ENCODE data around the gene TESMIN. TPM values are rescaled to one million over a fixed set of nuclear protein-coding genes. Genes with fewer than 3 reads are reported as not detected.
A peak's percentile ranks its signal among the peaks of the same experiment; 100 is the strongest.

TESMIN gene
- total and polyA plus RNA-seq, 2 of the 13 experiments (the other 11 are each of a cell fraction or from before 2014, with no cell fraction given) = 0.15 to 0.45 TPM

- no peak for TF ChIP-seq RARG (CRISPR knock-in tag; IDR thresholded peaks at IDR 0.05; ENCODE audit: low read depth)
These were observed 87.2 kb downstream of the TESMIN start (continued) for GRCh38 chr11:68664141-68664540.

- POLR2A ChIA-PET = no interaction called here
These were observed 87.8 kb downstream of the TESMIN start for GRCh38 chr11:68663482-68664010.

More at GRCh38 chr11:68663482-68664010, 87.8 kb downstream of the TESMIN start:
- DNase-seq (ENCODE audit: low spot score) = no peak
- TF ChIP-seq ARID4A (CRISPR knock-in tag; IDR thresholded peaks at IDR 0.05; ENCODE audit: borderline replicate concordance) (no peak), MNT (IDR thresholded peaks at IDR 0.05) (peak; percentile 67), TRIM24 (CRISPR knock-in tag; IDR thresholded peaks at IDR 0.05) (no peak), KLF12 (CRISPR knock-in tag; IDR thresholded peaks at IDR 0.05; ENCODE audit: borderline replicate concordance) (no peak), ZNF382 (CRISPR knock-in tag; IDR thresholded peaks at IDR 0.05; ENCODE audit: borderline replicate concordance) (no peak), CC2D1A (CRISPR knock-in tag; IDR thresholded peaks at IDR 0.05) (no peak)
- no peaks in the 10 kb centered on the region for H3K36me3 ChIP-seq (replicated peaks in 1 of 2; ENCODE audit: control insufficient read depth in 1 of 2, insufficient read depth in 2 of 2, low read length in 2 of 2)
- no peaks in the 10 kb centered on the region for H3K9me3 ChIP-seq (ENCODE audit: low read length)
- H3K4me1 ChIP-seq (ENCODE audit: insufficient read depth, low read length) = peaks cover 5% of the 10 kb centered on the region
- intact Hi-C loops (cut with micrococcal nuclease; ENCODE audit: unreplicated experiment) (no loop called here), in situ Hi-C loops (cut with HindIII; ENCODE audit: extremely low pct_ligation_motif_present, low pct_unique_long_range_greater_than_20kb) (no loop called here)
- no TSS peak for BruUV-seq (replicated peaks)
- H3K27ac ChIP-seq (ENCODE audit: extremely low read length, insufficient read depth, low read length) = no peak overlapping the region
- H3K4me3 ChIP-seq (replicated peaks in 1 of 3; ENCODE audit: insufficient read depth in 1 of 3, low read depth in 2 of 3, low read length in 3 of 3) = no peak overlapping the region
- 39% methylated on average over 18 of the region's 18 CpGs for WGBS (ENCODE audit: low lambda C conversion rate)
- H2AFZ ChIP-seq (ENCODE audit: low read length) = no peak overlapping the region
- no peaks in the 10 kb centered on the region for H4K20me1 ChIP-seq (ENCODE audit: insufficient read depth, low read length)
- H3K79me2 ChIP-seq (ENCODE audit: insufficient read depth, low read length) = no peaks in the 10 kb centered on the region
- CTCF ChIA-PET (ENCODE audit: low intra/inter-chr PET ratio, low total read pairs) = no interaction called here
- H3K4me2 ChIP-seq (ENCODE audit: low read depth, low read length) = no peak overlapping the region
- no peak for ATAC-seq
- peaks cover 9 to 57% of the 10 kb centered on the region in 2 experiments for H3K27me3 ChIP-seq (ENCODE audit: control insufficient read depth in 1 of 2, insufficient read depth in 2 of 2, low read length in 2 of 2)
- no peak for FAIRE-seq
- no peak overlapping the region for H3K9ac ChIP-seq (ENCODE audit: insufficient read depth, low read depth, low read length)

All from HepG2 (cell line).